ENCODE data around the gene DNM3.

GRCh38 chr1:171809834-171810233, 31.5 kb upstream of the DNM3 start:
- TF ChIP-seq POLR2A (IDR thresholded peaks at IDR 0.05; ENCODE audit: low read length) (no peak), GATA1 (IDR thresholded peaks at IDR 0.05; ENCODE audit: low read depth, low read length) (no peak)
